Measurements from ENCODE around the gene SARDH. TPM values are rescaled to one million over a fixed set of nuclear protein-coding genes. Genes with fewer than 3 reads are reported as not detected.

The SARDH gene
- total and polyA plus RNA-seq, 2 of the 8 experiments (the other 6 are each of a cell fraction or from before 2014, with no cell fraction given): 6.4 to 7.4 TPM

GRCh38 chr9:133771486-133772482 is 33.6 kb upstream of the SARDH start:
- no peak overlapping the region for H2AFZ ChIP-seq (ENCODE audit: low read length)
- H2BK5ac ChIP-seq (ENCODE audit: low read depth, low read length): no peak overlapping the region; the same call in 1 of the 2 replicates
- no peak overlapping the region for H3K4ac ChIP-seq (replicated peaks; ENCODE audit: insufficient read length, low read depth, low read length)
- no peaks in the 10 kb centered on the region for H3K79me1 ChIP-seq (ENCODE audit: low read depth, low read length)
- no peak overlapping the region for H4K5ac ChIP-seq (ENCODE audit: insufficient read length, low read depth, low read length)
- no peak for DNase-seq (ENCODE audit: low read depth in 1 of 2, low spot score in 2 of 2)
- H4K8ac ChIP-seq (ENCODE audit: extremely low read depth, insufficient read depth, low read length): no peak overlapping the region; the same call in 1 of the 2 replicates
- H3K23me2 ChIP-seq (ENCODE audit: low read depth, low read length): no peaks in the 10 kb centered on the region
- H3K14ac ChIP-seq (ENCODE audit: insufficient read length): no peak overlapping the region
- no peaks in the 10 kb centered on the region for H3K79me2 ChIP-seq (ENCODE audit: control insufficient read depth in 1 of 2, insufficient read depth in 2 of 2, low read length in 2 of 2)
- no peak overlapping the region for H3K56ac ChIP-seq (replicated peaks; ENCODE audit: insufficient read length, low read depth, low read length)
- H4K91ac ChIP-seq (replicated peaks; ENCODE audit: insufficient read length, low read length): no peak overlapping the region
- WGBS, 2 experiments (ENCODE audit: extremely low coverage in 1 of 2, insufficient coverage in 1 of 2, insufficient read length in 1 of 2, insufficient replicate concordance in 2 of 2, low coverage in 1 of 2, low lambda C conversion rate in 2 of 2, missing lambda C conversion rate in 1 of 2): 88% methylated on average over 26 of the region's 26 CpGs; no CpG with 5 or more reads in 1 of the 2 experiments
- no peak overlapping the region for H3K4me2 ChIP-seq (ENCODE audit: insufficient read depth in 1 of 2, low read depth in 2 of 2, low read length in 2 of 2)
- no peaks in the 10 kb centered on the region for H3K4me1 ChIP-seq (replicated peaks in 1 of 4; ENCODE audit: control insufficient read depth in 3 of 4, insufficient read depth in 4 of 4, low read length in 3 of 4)
- H3K9ac ChIP-seq (replicated peaks in 1 of 4; ENCODE audit: extremely low read depth in 1 of 4, low read depth in 3 of 4, low read length in 3 of 4): no peak overlapping the region
- no peak overlapping the region for H2BK120ac ChIP-seq (replicated peaks; ENCODE audit: low read depth, low read length)
- POLR2A ChIA-PET (ENCODE audit: partially characterized antibody): no interaction called here
- no peaks in the 10 kb centered on the region for H3K27me3 ChIP-seq (replicated peaks in 1 of 4; ENCODE audit: control insufficient read depth in 3 of 4, extremely low read depth in 1 of 4, insufficient read depth in 3 of 4, low read length in 3 of 4)
- H2BK12ac ChIP-seq (ENCODE audit: low read depth, low read length): no peak overlapping the region
- H3K36me3 ChIP-seq (ENCODE audit: control insufficient read depth in 2 of 4, insufficient read depth in 4 of 4, low read length in 3 of 4): peaks cover 5 to 32% (median 18%) of the 10 kb centered on the region in 4 experiments; a peak in 7 of 8 replicates
- CTCF ChIA-PET (ENCODE audit: partially characterized antibody): interaction anchor here (1.0 to 6.8 kb wide), 2 partner anchors 9 to 12 kb away, joined by 3 to 65 read pairs; no protein-coding TSS in a partner anchor
- H2BK15ac ChIP-seq (ENCODE audit: low read length): no peak overlapping the region
- no peak overlapping the region for H3K4me3 ChIP-seq (ENCODE audit: extremely low read depth in 1 of 4, insufficient read depth in 2 of 4, low read depth in 3 of 4, low read length in 4 of 4)
- H2AK5ac ChIP-seq (ENCODE audit: low read depth, low read length): no peak overlapping the region
- no peak overlapping the region for H3K27ac ChIP-seq (ENCODE audit: low read depth, low read length)
- H3K18ac ChIP-seq (ENCODE audit: extremely low read depth, low read length): no peak overlapping the region
- peaks cover 2 to 3% of the 10 kb centered on the region in 2 experiments for H4K20me1 ChIP-seq (replicated peaks in 1 of 2; ENCODE audit: control insufficient read depth in 1 of 2, insufficient read depth in 2 of 2, low read length in 2 of 2)
- peaks cover 0 to 3% of the 10 kb centered on the region in 2 experiments; a peak in 1 of 4 replicates for H3K9me3 ChIP-seq (ENCODE audit: insufficient read depth in 2 of 2, low read depth in 1 of 2, low read length in 1 of 2)
- H3K23ac ChIP-seq (ENCODE audit: insufficient read length): no peak overlapping the region
- no peak for FAIRE-seq
- H2BK20ac ChIP-seq (ENCODE audit: low read length): no peak overlapping the region
- TF ChIP-seq CREB1 (IDR thresholded peaks at IDR 0.05) (no peak), EGR1 (IDR thresholded peaks at IDR 0.05; ENCODE audit: borderline replicate concordance, low read depth, low read length) (no peak), TEAD4 (IDR thresholded peaks at IDR 0.05; ENCODE audit: low read depth, low read length) (no peak), SAP30 (IDR thresholded peaks at IDR 0.05; ENCODE audit: insufficient read depth, insufficient replicate concordance, low read length) (no peak), RFX5 (IDR thresholded peaks at IDR 0.05; ENCODE audit: borderline replicate concordance, low read depth, low read length) (no peak), HDAC2 (IDR thresholded peaks at IDR 0.05; ENCODE audit: borderline replicate concordance in 1 of 2, low read depth in 2 of 2, low read length in 2 of 2) (no peak), POLR2A (IDR thresholded peaks at IDR 0.05; ENCODE audit: control extremely low read depth in 1 of 2, low read depth in 2 of 2, low read length in 2 of 2) (no peak), CHD1 (IDR thresholded peaks at IDR 0.05; ENCODE audit: low read depth, low read length) (no peak), KDM5A (IDR thresholded peaks at IDR 0.05; ENCODE audit: low read length) (no peak), SP1 (IDR thresholded peaks at IDR 0.05; ENCODE audit: low read depth, low read length) (no peak), POU5F1 (IDR thresholded peaks at IDR 0.05; ENCODE audit: low read depth, low read length) (no peak), NANOG (IDR thresholded peaks at IDR 0.05; ENCODE audit: insufficient read depth, low read depth, low read length, poor library complexity, severe bottlenecking) (no peak)
